Measurements from ENCODE around the gene SNHG17.
A peak's percentile ranks its signal among the peaks of the same experiment; 100 is the strongest.
"Not testable (repeated sequence)": the region's sequence is repeated elsewhere in the genome, so short reads cannot be mapped to it uniquely, and the experiment has no call there.

The SNHG17 gene

GRCh38 chr20:38434770-38435554, at the start of gene SNHG17:
Gene SNHG17 (minus strand): TSS chr20:38435328.
- peak; percentile 91 for DNase-seq

DNA sequence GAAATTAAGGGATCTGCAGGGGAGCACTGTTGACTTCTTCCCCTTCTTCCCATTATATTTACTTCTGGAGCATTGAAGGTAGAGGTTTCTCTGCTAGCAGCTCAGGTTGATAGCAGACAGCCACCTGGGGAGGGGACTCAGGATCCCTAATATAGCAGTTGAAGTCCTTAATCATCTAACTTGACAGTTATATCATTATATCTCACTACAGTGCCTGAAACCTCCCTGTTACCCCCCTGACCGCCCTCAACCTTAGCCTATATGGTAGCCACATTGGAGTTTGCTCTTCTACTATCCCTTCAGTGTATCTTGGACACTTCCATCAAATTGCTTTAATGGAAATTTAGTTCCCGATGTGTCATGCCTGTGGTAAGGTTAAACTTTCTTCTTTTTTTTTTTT, 44.5 kb upstream of the SNHG17 start:
- no peak for DNase-seq

DNA sequence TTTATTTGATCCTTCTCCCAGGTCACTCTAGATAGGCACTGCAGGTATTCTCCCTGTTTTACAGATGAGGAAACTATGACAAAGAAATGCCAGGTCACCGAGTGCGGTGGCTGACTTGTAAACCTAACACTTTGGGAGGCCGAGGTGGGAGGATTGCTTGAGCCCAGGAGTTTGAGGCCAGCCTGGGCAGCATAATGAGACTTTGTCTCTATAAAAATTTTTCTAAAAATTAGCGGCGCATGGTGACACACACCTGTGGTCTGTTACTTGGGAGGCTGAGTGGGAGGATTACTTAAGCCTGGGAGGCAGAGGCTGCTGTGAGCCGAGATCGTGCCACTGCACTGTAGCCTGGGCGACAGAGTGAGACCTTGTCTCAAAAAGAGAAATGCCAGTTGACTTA, 42.6 kb upstream of the SNHG17 start:
- no peak for DNase-seq

GRCh38 chr20:38473367-38473795, 38.3 kb upstream of the SNHG17 start:
- DNase-seq, result no peak

- peak; percentile 99 for DNase-seq
Measured at GRCh38 chr20:38472513-38473366, 37.6 kb upstream of the SNHG17 start, which contains the start of gene RALGAPB. Gene RALGAPB (plus strand): TSS chr20:38472843. CDS start chr20:38488433, 15,590 bp downstream.

- no peak for DNase-seq
Measured at GRCh38 chr20:38471987-38472512, 36.9 kb upstream of the SNHG17 start.

DNA sequence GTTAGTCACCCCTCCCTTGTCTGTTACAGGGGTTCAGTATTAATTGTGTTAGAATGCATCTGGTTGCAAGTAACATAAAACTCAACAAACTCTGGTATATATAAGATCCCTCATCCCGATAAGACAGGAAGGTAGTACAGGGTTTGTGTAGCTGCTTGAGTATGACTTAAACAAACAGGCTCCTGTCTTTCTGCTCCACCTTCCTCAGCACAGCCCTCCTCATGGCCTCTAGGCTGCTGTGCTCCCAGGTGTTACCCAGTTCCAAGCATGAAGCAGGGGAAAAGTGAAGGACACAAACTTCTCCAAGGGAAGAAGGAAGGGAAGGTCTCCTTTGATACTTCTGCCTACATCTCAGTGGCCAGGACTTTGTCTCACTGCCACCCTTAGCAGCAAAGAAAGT, 36.1 kb upstream of the SNHG17 start:
- DNase-seq, result no peak

DNA sequence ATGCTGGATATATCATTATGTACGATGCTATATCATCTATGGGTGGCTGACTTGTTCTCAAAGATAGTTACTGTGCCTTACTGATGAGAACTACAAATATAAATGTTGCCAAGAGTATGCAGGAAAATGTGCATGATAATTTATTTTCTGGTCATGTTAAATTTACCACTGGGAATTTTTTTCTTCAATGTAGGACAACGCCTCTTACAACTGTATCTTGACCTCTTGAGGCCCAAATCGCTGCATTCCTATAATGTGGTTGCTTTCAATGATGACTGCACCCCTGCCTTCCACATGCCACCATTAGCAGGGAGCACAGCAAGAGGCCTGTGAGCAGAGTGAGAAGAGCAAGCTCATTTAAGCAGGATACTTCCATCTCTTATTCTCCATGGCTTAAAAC, 31.9 kb upstream of the SNHG17 start:
- DNase-seq, result no peak

GRCh38 chr20:38466171-38466570, 31.0 kb upstream of the SNHG17 start:
- DNase-seq, result no peak

DNA sequence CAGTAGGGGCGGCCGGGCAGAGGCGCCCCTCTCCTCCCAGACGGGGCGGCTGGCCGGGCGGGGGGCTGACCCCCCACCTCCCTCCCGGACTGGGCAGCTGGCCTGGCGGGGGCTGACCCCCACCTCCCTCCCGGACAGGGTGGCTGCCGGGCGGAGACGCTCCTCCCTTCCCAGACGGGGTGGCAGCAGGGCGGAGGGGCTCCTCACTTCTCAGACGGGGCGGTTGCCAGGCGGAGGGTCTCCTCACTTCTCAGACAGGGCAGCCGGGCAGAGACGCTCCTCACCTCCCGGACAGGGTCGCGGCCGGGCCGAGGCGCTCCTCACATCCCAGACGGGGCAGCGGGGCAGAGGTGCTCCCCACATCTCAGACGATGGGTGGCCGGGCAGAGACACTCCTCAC, 26.4 kb upstream of the SNHG17 start:
- not testable (repeated sequence) for DNase-seq

- DNase-seq, result not testable (repeated sequence)
Measured at GRCh38 chr20:38461167-38461566, 26.0 kb upstream of the SNHG17 start.

GRCh38 chr20:38460631-38461030, 25.5 kb upstream of the SNHG17 start:
- not testable (repeated sequence) for DNase-seq

GRCh38 chr20:38460040-38460623, 25.0 kb upstream of the SNHG17 start:
- no peak for DNase-seq

GRCh38 chr20:38458314-38458713, 23.2 kb upstream of the SNHG17 start:
- DNase-seq, result no peak

DNA sequence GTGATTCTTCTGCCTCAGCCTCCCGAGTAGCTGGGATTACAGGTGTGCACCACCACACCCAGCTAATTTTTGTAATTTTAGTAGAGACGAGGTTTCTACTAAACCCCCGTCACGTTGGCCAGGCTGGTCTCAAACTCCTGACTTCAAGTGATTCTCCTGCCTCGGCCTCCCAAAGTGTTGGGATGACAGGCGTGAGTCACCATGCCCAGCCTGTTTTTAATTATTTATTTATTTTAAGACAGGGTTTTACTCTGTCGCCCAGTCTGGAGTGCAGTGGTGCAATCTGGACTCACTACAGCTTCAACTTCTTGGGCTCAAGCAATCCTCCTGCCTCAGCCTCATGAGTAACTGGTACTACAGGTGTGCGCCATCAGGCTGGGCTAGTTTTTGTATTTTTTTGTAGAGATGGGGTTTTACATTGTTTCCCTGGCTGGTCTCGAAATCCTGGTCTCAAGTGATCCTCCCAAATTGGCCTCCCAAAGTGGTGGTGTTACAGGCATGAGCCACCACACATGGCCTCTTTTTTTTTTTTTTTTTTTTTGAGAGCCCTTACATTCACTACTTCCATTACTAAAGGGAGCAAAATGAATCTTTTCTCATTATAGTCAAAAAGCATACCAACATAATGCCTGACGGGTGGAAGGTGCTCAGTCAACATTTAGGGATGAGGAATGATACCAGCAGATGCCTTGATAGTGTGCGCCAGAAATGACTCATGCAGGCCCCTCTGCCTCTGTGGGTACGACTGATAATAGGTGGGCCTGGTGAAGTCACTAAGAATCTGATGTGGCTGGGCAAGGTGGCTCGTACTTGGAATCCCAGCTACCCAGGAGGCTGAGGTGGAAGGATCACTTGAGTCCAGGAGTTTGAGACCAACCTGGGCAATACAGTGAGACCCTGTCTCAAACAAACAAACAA, 19.7 kb upstream of the SNHG17 start:
- no peak for DNase-seq

- DNase-seq, result no peak
Measured at GRCh38 chr20:38453941-38454340, 18.8 kb upstream of the SNHG17 start.

GRCh38 chr20:38452880-38453624, 17.9 kb upstream of the SNHG17 start:
- no peak for DNase-seq

GRCh38 chr20:38450412-38450975, 15.4 kb upstream of the SNHG17 start:
- no peak for DNase-seq

- DNase-seq, result no peak
Measured at GRCh38 chr20:38449046-38449445, 13.9 kb upstream of the SNHG17 start.

DNA sequence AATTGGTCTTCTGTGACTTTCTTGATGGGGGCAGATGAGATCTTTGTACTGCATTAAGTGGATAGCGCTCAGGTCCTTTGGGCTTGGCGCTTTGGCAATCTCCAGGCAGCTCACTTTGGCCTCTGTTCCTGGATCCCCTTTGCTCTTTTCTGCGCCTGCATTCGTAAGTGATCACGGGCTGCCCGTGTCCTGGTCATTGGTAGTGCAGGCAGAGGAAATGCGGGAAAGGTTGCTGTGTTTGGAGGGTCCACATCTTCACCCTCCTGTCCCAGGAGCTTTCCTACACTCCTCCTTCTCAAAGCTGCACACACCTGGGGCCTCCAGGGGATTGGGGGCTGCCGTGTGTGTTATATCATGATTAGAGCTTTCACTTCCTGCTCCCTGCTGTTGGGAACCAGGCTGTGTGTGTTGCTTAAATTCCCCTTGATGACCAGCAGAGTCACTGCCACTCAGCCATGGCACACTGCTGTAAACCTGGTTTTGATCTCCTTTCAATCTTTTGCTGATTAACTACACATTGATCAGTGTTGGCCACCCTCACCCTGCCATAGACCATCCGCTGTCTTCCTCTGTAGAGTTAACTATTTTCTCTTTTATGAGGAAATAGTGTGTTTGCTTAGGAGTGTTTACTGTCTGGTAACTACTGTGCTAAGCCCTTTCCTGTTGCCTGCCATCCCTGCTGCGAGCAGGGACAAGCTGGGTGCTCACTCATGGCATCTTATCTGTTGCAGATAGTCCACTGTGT, 13.0 kb upstream of the SNHG17 start:
- no peak for DNase-seq
